Astrocyte of the cerebellum (primary cell): Measurements from ENCODE around the gene COL23A1.

Source experiments
- DNase-seq: peaks from one replicate; pipeline ENCODE4 v3.0.0-alpha.2; 2011; ENCODE audit warnings: low read depth
- H3K4me3 ChIP-seq: 2 replicates; pipeline ENCODE4 v1.5.1; 2011; ENCODE audit warnings: mild to moderate bottlenecking, low read depth, low read length, moderate library complexity
- in situ Hi-C: cut with HindIII; loops from 2 replicates; pipeline ENCODE4 v1.10.0; 2017; ENCODE audit warnings: low sequenced_read_pairs
- TF ChIP-seq, protein P1 (sequence below): IDR thresholded peaks from 2 replicates; pipeline ENCODE4 v1.5.1; 2012; ENCODE audit warnings: low read length, low read depth, moderate library complexity, mild to moderate bottlenecking; ENCODE audit errors: missing control alignments

COL23A1 gene

DNA sequence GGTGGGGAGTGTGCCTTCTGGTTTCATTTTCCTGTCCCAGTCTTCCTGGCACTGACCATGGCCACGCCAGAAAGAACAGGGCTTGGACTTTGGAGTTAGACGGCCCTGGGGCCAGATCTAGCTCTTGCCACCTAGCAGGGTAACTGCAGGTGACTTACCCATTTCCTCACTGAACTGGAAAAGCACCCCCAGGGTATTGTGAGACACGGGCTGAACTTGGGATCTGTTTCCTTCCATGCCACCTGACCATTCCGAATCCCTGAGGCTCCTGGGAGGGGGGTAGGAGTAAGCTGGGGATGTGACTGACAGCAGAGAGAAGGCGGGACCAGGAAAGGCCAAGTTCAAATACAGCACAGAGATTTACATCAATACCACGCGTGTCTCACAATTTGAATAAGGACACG, 376.4 kb downstream of the COL23A1 start:
- no peak overlapping the region for H3K4me3 ChIP-seq
- DNase-seq, result no peak
- in situ Hi-C loops, result no loop called here
- TF ChIP-seq, protein P1, sequence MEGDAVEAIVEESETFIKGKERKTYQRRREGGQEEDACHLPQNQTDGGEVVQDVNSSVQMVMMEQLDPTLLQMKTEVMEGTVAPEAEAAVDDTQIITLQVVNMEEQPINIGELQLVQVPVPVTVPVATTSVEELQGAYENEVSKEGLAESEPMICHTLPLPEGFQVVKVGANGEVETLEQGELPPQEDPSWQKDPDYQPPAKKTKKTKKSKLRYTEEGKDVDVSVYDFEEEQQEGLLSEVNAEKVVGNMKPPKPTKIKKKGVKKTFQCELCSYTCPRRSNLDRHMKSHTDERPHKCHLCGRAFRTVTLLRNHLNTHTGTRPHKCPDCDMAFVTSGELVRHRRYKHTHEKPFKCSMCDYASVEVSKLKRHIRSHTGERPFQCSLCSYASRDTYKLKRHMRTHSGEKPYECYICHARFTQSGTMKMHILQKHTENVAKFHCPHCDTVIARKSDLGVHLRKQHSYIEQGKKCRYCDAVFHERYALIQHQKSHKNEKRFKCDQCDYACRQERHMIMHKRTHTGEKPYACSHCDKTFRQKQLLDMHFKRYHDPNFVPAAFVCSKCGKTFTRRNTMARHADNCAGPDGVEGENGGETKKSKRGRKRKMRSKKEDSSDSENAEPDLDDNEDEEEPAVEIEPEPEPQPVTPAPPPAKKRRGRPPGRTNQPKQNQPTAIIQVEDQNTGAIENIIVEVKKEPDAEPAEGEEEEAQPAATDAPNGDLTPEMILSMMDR, result no peak

DNA sequence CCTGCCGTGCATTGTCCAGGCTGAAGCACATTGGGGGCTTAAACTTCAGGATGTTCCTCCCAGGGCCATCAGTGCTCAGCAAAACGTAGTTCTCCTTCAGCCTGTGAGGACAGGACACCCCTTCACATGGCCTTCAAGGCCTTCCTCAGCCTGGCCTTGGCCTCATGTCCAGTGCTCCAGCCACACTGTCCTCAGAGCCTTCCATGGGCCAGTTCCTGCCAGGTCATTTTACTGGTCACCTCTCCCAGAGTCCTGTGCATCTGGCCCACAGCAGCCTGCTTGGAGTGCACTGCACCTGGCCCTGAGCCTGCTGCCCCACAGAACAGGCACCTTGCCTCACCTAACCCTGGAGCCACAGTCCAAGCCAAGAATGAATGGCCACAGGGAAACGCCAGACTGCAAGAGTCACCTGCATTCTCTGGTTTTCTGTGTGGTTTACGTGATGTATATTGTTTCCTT, 377.2 kb downstream of the COL23A1 start:
- no peak overlapping the region for H3K4me3 ChIP-seq
- TF ChIP-seq, protein P1, result no peak
- in situ Hi-C loops, result no loop called here

DNA sequence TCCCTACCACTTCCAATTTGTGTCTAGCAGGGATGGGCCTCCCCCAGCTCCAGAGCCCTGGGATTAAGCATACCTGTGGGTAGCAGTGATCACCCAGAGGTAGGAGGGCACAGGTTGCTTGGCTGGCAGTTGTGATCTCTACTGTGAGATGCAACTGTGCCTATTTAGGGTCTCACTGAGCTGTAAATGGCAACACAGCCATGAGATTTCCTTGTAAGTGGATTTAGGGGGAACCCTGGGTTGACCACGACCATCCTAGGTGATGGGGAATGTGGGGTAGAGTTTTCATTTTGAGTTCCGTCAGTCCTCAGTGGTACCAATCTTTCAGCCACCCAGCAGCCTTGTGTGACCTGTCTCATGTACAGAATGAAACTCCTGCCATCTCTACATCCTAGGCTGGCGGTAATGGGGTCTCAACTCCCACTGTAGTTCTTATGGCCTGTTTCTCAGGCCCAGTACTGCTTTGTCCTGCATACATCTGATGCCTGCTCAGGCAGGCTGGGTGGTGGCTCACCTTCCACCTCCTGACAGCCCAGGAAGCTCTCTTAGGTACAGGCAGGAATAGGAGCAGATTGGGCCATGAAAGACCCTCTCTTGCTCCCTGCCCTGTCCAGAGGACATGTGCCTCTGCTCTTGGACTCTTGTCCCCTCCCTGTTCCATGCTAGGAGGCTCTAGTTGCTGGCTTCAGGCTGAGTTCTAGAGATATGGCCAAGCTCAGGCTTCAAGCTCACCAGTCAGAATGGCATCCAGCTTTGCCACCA, 377.8 kb downstream of the COL23A1 start:
- in situ Hi-C loops, result no loop called here
- H3K4me3 ChIP-seq, result no peak overlapping the region
- TF ChIP-seq, protein P1, result no peak
- DNase-seq, result no peak

More for the DNA sequence above, 377.2 kb downstream of the COL23A1 start:
- no peak for DNase-seq

DNA sequence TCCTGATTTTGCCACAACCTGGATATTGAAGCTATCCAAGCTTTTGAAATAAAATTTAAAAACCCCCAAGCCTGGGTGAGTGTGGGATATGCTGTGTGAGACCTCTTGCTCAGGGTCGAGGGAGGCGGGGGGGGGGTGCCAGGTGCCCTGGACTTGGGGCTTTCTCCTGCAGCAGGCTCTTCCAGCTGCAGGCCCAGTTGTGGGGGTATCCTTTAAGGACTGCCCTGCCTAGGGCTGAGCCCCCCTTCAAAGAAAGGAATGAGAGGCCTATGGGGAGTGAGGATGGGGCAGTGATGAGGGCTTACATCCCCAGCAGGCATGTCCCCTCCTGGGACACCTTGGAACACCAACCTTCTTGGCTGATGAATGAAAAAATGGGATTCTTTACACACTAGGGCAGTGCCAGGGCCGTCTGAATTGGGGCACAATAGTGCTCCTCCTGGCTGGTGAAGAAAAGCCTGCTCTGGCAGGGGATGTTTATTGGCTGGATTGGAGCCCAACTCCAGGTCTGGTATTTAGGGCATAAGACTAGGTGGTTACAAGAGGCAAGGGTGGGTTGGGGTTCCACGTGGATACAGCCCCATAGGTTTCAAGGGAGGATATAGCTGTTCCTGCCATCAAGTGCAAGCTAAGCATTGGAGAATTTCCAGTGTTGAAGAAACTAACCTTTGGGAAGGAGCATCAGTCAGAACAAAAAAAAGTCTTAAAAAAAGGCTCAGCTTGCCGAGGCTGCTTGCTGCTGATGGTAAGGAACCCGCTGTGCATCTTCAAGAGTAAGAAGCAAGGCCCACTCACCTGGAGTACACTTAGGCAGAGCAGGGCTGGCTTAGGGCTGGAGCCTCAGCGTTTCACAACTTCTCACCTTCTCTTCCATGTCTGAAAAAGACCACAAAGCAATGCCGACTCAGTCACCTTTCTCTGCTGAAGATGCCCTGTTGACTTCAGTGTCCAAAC, 378.8 kb downstream of the COL23A1 start:
- in situ Hi-C loops, result no loop called here
- H3K4me3 ChIP-seq, result no peak overlapping the region
- DNase-seq, result no peak
- TF ChIP-seq, protein P1, result no peak

DNA sequence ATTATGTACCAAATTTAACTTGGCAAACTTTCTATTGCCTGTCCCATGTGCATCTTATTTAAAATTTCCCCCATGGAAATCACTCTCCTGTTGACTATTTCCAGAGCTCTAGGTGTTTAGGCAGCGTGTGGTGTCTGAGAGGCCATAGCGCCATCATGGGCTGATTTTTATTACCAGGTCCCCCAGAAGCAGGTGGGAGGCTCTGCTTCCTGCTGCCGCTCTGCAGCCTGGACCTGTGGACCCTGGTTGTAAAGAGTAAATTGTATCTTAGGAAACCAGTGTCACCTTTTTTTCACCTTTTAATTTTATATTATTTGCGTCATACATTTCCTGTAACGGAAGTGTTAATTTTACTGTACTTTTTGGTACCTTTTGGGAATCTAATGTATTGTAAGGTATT, 379.5 kb downstream of the COL23A1 start:
- in situ Hi-C loops, result no loop called here
- H3K4me3 ChIP-seq, result no peak overlapping the region
- TF ChIP-seq, protein P1, result no peak
- no peak for DNase-seq

DNA sequence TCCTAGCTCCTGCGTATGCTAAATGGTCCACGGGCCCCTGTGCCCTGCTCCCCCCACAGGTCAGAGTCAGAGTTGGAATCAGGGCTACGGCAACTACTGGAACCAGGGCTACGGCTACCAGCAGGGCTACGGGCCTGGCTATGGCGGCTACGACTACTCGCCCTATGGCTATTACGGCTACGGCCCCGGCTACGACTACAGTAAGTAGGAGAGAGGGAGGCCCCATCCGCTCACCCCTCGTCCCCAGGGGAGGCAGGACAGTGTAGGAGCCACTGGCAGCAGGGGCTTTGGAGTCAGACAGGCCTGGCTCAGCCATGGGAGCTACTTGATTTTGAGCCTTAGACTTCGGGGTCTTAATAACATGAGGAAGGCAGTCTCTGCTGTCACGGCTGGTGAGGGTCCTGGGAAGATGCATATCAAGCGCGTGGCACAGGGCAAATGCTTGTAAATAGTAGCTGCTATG, 380.1 kb downstream of the COL23A1 start:
- no peak for DNase-seq
- in situ Hi-C loops, result no loop called here
- TF ChIP-seq, protein P1, result no peak
- no peak overlapping the region for H3K4me3 ChIP-seq
